Epithelial cell of esophagus (primary cell): ENCODE results near the gene CLCN4.

Experiments
- DNase-seq: peaks from one replicate; pipeline ENCODE4 v3.0.0; 2010; ENCODE audit warnings: low read depth
- H3K4me3 ChIP-seq: 2 replicates; pipeline ENCODE4 v1.5.1; 2011; ENCODE audit warnings: mild to moderate bottlenecking, low read length, control low read depth
- CTCF ChIP-seq: IDR thresholded peaks from 2 replicates; pipeline ENCODE4 v1.5.1; 2011; ENCODE audit warnings: low read depth, mild to moderate bottlenecking, low read length, control low read depth, inconsistent platforms; ENCODE audit not compliant: insufficient read depth; ENCODE audit errors: missing control alignments

CLCN4 gene

GRCh38 chrX:10195947-10196346 is 39.2 kb downstream of the CLCN4 start:
- no peak overlapping the region for H3K4me3 ChIP-seq
- no peak for DNase-seq
- no peak for TF ChIP-seq CTCF

- no peak for DNase-seq
- H3K4me3 ChIP-seq = no peak overlapping the region
- TF ChIP-seq CTCF = no peak
Observed at GRCh38 chrX:10197279-10198210, 40.8 kb downstream of the CLCN4 start.

GRCh38 chrX:10198254-10198653 is 41.5 kb downstream of the CLCN4 start:
- TF ChIP-seq CTCF = no peak
- DNase-seq = no peak
- no peak overlapping the region for H3K4me3 ChIP-seq

DNA sequence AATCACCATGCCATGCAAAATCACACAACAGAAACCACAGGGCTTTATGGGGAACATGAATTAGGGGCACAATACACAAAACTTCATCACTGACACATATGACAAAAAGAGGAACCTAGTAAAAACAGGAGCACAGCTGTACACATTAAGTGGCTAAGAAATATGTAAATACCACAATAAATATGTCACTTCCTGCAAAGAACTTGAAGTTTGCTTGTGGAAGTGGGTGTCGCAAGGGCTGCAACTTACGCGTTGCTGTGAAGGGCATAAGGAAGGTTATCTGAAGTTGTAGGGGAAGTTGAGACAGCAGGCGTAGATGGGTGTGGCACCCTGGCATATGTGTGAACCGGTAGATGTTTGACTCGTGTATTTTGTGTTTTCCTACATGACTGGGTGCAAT is 42.4 kb downstream of the CLCN4 start:
- no peak for TF ChIP-seq CTCF
- DNase-seq = peak; percentile 10
- H3K4me3 ChIP-seq = no peak overlapping the region

GRCh38 chrX:10203617-10204016 is 46.8 kb downstream of the CLCN4 start:
- no peak for TF ChIP-seq CTCF
- no peak for DNase-seq
- H3K4me3 ChIP-seq = no peak overlapping the region

DNA sequence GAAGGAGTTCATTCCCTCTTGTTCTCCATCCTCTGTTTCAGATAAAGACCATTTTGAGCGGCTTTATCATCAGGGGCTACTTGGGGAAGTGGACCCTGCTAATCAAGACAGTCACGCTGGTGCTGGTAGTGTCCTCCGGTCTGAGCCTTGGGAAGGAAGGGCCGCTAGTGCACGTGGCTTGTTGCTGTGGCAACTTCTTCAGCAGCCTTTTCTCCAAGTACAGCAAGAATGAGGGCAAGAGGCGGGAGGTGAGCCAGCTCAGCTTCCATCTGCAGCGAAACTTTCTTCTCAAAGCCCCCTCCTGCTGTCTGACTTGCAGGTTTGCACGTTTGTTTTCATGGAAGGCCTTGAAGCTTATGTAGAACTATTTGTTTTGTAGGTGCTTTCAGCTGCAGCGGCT is 49.5 kb downstream of the CLCN4 start:
- TF ChIP-seq CTCF = no peak
- no peak for DNase-seq
- H3K4me3 ChIP-seq = no peak overlapping the region
